Hematopoietic multipotent progenitor cell treated with erythropoietin and hydrocortisone succinate and interleukin-3 and kit ligand, for 4 days (in vitro differentiated cells): Measurements from ENCODE around the gene ATP13A2.

ENCODE experiments used
- DNase-seq: peaks from one replicate; pipeline ENCODE4 v3.0.0-alpha.2; 2015

Gene ATP13A2

GRCh38 chr1:17011439-17012307, at the start of gene ATP13A2:
Gene ATP13A2 (minus strand): TSS chr1:17011928. CDS start chr1:17011738, 190 bp downstream.
- peak; percentile 91 for DNase-seq

- peak; percentile 30 for DNase-seq
These were observed 49.8 kb upstream of the ATP13A2 start for GRCh38 chr1:17061486-17061885.

GRCh38 chr1:17060306-17060749, 48.6 kb upstream of the ATP13A2 start:
- DNase-seq: peak; percentile 68

- DNase-seq: peak; percentile 87
These were observed 47.9 kb upstream of the ATP13A2 start for GRCh38 chr1:17059391-17060305.

DNA sequence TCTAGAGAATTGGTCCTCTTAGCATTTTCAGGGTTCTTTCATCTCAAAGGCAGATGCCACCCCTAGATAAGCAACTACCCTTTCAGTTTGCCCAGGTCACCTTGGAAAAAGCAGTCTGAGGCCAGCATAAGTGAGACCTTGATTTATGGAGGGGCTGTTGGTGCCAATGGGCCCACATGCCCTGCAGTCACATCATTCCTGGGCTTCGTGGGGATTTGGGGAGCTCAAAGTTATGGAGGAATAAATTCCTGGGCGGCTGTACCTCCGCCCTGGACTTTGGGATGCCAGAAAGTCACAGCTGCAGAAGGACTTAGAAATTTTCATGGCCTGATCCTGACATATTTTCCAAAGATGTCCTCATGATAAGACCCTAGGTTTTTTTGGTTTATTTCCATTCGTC, 44.8 kb upstream of the ATP13A2 start:
- no peak for DNase-seq

DNA sequence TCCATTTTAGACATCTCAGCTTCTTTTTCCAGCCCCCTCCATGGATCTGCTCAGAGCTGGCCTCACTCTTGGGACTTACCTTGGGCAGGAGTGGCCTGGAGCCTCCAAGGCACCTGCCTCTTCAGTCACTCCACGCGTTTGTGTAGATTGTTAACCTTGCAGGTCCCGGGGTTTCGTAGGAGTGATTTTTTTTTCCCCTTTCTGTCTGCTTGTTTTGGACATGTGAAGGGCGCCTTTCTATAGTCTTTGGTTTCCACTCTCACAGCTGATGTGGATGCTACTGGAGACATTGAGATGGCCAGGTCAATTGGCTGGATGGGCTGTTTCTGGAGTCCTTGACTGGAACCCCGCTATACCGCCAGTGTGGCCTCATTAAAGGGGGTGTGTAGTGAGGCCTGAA, 44.1 kb upstream of the ATP13A2 start:
- DNase-seq: no peak

DNA sequence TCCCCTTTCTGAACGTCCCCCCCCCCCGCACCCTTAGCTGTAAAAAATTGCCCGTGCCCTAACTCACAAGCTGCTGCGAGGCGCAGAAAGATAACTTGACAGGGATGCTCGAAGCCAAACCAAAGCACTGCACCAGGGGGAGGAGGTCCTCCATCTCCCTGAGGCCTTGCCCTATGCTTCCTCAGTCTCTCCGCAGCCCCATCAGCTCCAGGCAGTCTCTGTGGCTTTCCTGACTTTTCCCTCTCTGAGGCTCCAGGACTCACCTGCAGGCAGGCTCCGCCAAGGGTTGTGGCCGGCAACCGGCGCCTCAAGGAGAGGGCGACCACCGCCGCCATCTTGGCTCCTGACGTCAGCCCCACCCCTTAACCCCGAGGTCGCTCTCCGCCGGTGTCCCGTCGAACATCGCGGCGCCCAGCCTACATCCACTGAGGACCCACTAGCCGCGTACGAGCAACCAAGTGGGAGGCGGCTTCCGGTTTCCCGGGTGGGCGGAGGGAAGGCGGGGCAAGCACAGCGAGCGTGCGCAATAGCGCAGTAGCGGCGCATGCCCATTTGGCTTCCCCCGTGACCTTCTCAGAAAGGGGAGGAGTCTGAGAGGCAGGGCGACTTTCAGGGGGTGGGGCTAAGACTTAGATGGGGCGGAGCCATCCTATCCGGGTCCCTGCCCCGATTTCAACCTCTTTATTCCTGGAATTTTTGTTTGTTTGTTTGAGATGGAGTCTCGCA, 42.1 kb upstream of the ATP13A2 start, which contains the start of gene SDHB:
SDHB (minus strand) TSS at position 348 of the 726 bp plus-strand sequence; CDS start at position 335, 13 bp downstream.
- DNase-seq: peak; percentile 99

- DNase-seq: peak; percentile 10
These were observed 41.5 kb upstream of the ATP13A2 start for GRCh38 chr1:17053086-17053684.

DNA sequence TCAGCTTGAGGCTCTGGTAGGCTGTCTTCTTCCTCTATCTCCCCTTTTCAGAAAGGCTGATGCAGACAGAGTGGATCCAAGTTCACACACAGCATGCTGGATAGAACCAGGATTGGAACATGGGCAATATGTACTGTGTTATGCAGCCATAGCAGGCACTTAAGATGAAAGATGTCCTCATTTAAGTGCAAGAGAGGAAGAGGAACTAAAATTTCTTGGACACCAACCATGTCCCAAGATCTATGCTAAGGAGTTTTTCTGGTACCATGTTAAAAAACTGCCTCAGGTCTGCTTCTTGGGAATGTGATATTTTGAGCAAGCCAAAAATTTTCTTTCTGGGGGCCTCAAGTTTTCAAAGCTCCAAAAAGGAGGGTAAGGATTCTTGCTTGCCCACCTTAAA, 40.9 kb upstream of the ATP13A2 start:
- DNase-seq: no peak

- DNase-seq: no peak
These were observed 40.3 kb upstream of the ATP13A2 start for GRCh38 chr1:17052038-17052437.

GRCh38 chr1:17047924-17048323, 36.2 kb upstream of the ATP13A2 start:
- no peak for DNase-seq

DNA sequence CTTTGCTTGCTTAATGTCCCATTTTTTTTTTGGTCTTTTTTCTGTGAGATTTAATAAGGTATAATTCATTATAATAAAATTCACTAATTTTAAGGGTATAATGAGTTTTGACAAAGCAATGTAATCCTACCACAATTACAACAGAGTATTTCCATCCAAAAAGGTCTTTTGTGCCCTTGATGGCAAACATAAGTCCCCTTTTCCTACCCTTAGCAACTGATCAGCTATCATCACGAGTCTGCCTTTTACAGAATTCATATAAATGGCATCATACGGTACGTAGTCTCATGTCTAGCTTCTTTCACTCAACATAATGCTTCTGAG, 34.6 kb upstream of the ATP13A2 start:
- DNase-seq: no peak

DNA sequence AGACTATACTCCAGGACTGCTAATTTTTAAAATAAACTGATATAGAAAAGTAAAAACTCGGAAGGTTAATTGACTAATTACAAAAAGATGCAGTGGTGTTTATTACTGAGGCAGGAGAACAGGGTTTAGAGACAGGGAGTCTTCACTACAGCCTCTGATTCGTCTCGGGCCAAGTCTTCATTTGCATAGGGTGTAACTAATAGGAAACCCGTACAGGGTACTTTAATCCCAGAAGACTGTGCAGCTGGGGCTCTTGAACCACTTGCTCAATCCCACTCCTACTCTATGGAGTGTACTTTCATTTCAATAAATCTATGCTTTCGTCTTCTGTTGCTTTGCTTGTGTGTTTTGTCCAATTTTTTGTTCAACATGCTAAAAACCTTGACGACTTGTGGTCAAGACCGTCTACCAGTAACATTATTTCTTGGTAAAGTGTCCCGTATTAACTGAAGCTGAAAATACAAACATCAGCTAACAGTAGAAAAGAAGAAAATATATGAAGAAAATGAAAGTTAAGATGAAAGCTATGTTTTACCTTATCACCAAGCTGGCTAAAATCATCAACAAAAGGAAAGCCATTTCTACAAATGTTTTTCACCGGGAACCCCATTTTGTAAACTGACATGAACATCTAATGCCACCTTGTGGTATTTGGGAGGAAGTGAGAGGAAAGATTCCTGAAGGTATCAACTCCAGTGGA, 34.1 kb upstream of the ATP13A2 start:
- peak; percentile 83 for DNase-seq

GRCh38 chr1:17045150-17045549, 33.4 kb upstream of the ATP13A2 start:
- DNase-seq: peak; percentile 45

DNA sequence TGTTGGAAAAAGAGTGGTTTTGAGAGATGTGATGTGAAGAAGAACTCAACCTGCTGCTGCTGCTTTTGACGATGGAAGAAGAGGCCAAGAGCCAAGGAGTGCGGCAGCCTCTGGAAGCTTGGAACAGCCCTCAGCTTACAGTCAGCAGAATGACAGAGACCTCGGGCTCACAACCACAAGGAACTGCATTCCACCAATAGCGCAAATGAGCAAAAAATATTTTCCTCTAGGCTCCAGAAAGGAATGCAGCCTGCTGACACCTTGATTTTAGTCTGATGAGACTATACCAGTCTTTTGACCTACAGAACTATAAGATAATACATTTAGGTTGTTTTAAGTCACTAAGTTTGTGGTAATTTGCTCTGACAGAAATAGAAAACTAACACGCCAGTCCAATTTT, 31.9 kb upstream of the ATP13A2 start:
- DNase-seq: no peak

DNA sequence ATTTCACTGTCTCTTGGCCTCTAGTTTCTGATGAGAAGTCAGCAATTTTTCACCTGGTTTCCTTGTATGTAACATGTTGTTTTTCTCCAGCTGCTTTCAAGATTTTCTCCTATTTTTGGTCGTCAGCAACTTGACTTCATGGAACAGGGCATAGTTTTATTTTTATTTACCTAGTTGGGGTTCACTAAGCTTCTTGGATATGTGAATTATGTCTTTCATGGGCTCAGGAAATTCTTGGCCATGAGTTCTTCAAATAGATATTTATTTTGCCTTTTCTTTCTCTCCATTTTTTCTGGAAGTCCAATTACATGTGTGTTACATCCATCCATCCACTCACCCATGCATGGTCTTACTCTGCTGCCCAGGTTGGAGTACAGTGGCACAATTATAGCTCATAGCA, 28.4 kb upstream of the ATP13A2 start:
- DNase-seq: no peak

GRCh38 chr1:17039522-17039921, 27.8 kb upstream of the ATP13A2 start:
- no peak for DNase-seq

DNA sequence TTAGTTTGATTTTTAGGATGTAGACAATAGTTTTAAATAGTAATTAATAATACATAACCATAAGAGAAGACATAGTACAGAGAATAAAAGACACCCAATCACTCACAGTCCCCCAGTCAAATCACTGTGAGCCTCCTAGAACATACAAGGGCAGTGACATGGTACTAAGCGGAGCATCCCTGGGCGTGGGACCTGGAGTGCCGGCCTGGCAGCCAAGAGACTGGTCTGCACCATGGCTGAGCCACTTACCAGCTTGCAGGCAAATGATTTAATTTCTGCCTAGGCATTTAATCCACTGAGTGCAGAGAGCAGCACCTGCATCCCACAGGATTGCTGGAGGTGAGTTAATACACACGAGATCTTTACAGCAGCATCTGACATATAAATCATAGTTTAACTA, 21.8 kb upstream of the ATP13A2 start:
- DNase-seq: no peak

DNA sequence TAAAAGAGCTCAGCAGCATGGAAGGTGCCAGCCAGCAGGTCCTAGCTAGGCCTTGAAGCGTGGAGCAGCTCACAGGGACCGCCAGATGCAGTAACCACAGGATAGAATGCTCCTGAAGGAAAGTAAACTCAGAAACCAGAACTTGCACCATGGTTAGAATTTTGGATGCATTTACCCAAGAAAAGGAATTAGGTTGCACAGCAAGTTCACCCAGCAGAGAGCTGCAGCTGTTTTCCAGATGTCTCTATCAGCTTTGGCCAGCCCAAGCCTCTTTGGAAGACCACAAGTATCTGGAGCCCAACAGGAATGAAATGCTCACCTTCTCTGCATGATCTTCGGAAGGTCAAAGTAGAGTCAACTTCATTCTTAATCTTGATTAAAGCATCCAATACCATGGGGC, 21.0 kb upstream of the ATP13A2 start:
- no peak for DNase-seq

- no peak for DNase-seq
These were observed 19.7 kb upstream of the ATP13A2 start for GRCh38 chr1:17031436-17031835.

DNA sequence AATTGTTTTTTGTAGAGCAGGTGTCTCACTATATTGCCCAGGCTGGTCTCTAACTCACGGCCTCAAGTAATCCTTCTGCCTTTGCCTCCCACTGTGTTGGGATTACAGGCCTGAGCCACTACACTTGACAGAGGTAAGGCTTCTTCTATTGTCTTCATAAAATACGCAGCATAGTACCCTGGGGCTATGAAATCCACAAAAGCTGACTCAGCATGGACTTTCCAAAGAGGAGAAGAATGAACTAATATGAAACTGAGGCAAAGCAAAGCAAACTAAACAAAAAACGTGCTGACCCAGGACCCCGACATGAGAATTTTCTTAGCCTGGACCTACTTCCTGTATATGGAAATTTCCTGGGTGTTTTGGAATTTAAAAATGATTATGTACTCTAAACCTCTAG, 18.5 kb upstream of the ATP13A2 start:
- DNase-seq: no peak

DNA sequence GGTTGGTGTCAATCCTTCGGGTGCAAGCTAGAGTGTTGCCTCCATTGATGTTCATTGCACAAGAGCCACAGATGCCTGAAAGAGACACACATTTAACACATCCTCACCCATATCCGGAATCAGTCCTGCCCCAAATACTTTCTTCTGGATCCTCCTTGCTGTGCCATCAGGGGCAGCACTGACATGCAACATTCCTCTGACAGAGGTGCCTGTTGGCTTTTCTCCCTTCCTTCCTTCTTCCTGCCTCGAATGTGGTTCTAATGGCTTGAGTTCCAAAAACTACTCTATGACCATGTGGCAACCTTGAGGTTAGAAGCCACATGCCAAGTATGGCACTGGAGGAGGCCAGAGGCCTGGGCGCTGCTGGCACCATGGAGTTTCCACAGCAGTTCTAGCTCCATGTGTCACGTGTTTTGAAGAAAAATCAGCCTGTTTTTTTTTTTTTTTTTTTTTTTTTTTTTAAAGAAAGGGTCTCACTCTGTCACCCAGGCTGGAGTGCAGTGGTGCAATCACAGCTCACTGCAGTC, 17.0 kb upstream of the ATP13A2 start:
- no peak for DNase-seq
